Neural cell (in vitro differentiated cells): ENCODE results near the gene IGFL1. TPM values are rescaled to one million over a fixed set of nuclear protein-coding genes. Genes with fewer than 3 reads are reported as not detected.

Experiments used
- H2AFZ ChIP-seq: fragments of 200-600, 300-800 bp; sonication (generic), shearing (Covaris generic); 2 replicates; pipeline ENCODE4 v1.6.0; 2014; ENCODE audit warnings: low read depth, mild to moderate bottlenecking, antibody characterized with exemption, low read length, moderate library complexity
- H3F3A ChIP-seq: fragments of 200-600 bp; shearing (Covaris generic); 2 replicates; pipeline ENCODE4 v1.6.1; 2016; ENCODE audit warnings: mild to moderate bottlenecking, moderate library complexity, mixed read lengths, antibody characterized with exemption, low read length; ENCODE audit not compliant: insufficient read depth, poor library complexity, severe bottlenecking
- H3K27ac ChIP-seq: fragments of 200-600, 300-800 bp; sonication (generic), shearing (Covaris generic); 2 replicates; pipeline ENCODE4 v1.5.1; 2014; ENCODE audit warnings: mild to moderate bottlenecking, low read length, moderate library complexity
- H3K27me3 ChIP-seq: fragments of 300-800, 200-600 bp; sonication (generic), shearing (Covaris generic); 2 replicates; pipeline ENCODE4 v1.6.0; 2014; ENCODE audit warnings: mild to moderate bottlenecking, low read depth, low read length, moderate library complexity; ENCODE audit not compliant: insufficient read depth
- H3K36me3 ChIP-seq: fragments of 300-800, 200-600 bp; sonication (generic), shearing (Covaris generic); 2 replicates; pipeline ENCODE4 v1.5.1; 2014; ENCODE audit warnings: mild to moderate bottlenecking, antibody characterized with exemption, low read length, moderate library complexity; ENCODE audit not compliant: insufficient read depth
- H3K4me2 ChIP-seq: fragments of 300-800, 200-600 bp; sonication (generic), shearing (Covaris generic); 2 replicates; pipeline ENCODE4 v1.6.0; 2014; ENCODE audit warnings: mild to moderate bottlenecking, low read length
- H3K4me3 ChIP-seq: fragments of 300-800, 200-600 bp; sonication (generic), shearing (Covaris generic); 2 replicates; pipeline ENCODE4 v1.5.1; 2014; ENCODE audit warnings: mild to moderate bottlenecking, low read length, moderate library complexity
- H3K79me2 ChIP-seq: fragments of 200-600 bp; shearing (Covaris generic); replicated peaks from 2 replicates; pipeline ENCODE4 v1.6.0; 2014; ENCODE audit warnings: mild to moderate bottlenecking, low read length, moderate library complexity; ENCODE audit not compliant: insufficient read depth
- H3K9ac ChIP-seq: fragments of 300-800, 200-600 bp; sonication (generic), shearing (Covaris generic); 2 replicates; pipeline ENCODE4 v1.6.1; 2016; ENCODE audit warnings: mild to moderate bottlenecking, low read length, mixed read lengths
- H3K9me2 ChIP-seq: fragments of 200-600 bp; shearing (Covaris generic); 2 replicates; pipeline ENCODE4 v1.6.1; 2016; ENCODE audit warnings: mild to moderate bottlenecking, low read length, mixed read lengths; ENCODE audit not compliant: insufficient read depth
- H3K9me3 ChIP-seq: fragments of 200-600, 300-800 bp; sonication (generic), shearing (Covaris generic); 2 replicates; pipeline ENCODE4 v1.6.1; 2016; ENCODE audit warnings: mild to moderate bottlenecking, mixed run types, low read length, moderate library complexity, mixed read lengths
- H4K20me1 ChIP-seq: fragments of 200-600 bp; shearing (Covaris generic); 2 replicates; pipeline ENCODE4 v1.6.1; 2016; ENCODE audit warnings: mild to moderate bottlenecking, mixed run types; ENCODE audit not compliant: insufficient read depth
- CTCF ChIP-seq: fragments of 450-650 bp; IDR thresholded peaks from 2 replicates; pipeline ENCODE4 v1.5.1; 2014; ENCODE audit warnings: antibody characterized with exemption, mild to moderate bottlenecking, moderate library complexity; ENCODE audit not compliant: poor library complexity, severe bottlenecking
- EP300 ChIP-seq: fragments of 450-650 bp; conservative IDR thresholded peaks from 2 replicates; pipeline ENCODE4 v1.6.1; 2014; ENCODE audit warnings: antibody characterized with exemption, mild to moderate bottlenecking, moderate library complexity; ENCODE audit not compliant: poor library complexity, severe bottlenecking
- EZH2 ChIP-seq: fragments of 200-600, 300-800 bp; shearing (Covaris generic), sonication (generic); IDR thresholded peaks from 2 replicates; pipeline ENCODE4 v1.6.1; 2014; ENCODE audit warnings: antibody characterized with exemption, low read length, borderline replicate concordance, mild to moderate bottlenecking; ENCODE audit not compliant: insufficient read depth, poor library complexity, severe bottlenecking
- MXI1 ChIP-seq: fragments of 450-650 bp; conservative IDR thresholded peaks from 2 replicates; pipeline ENCODE4 v1.6.1; 2014; ENCODE audit warnings: antibody characterized with exemption, mild to moderate bottlenecking; ENCODE audit not compliant: poor library complexity, severe bottlenecking
- POLR2AphosphoS5 ChIP-seq: IDR thresholded peaks from 2 replicates; pipeline ENCODE4 v1.6.1; 2012
- RAD21 ChIP-seq: fragments of 450-650 bp; conservative IDR thresholded peaks from 2 replicates; pipeline ENCODE4 v1.6.1; 2014; ENCODE audit warnings: antibody characterized with exemption, mild to moderate bottlenecking, moderate library complexity
- REST ChIP-seq: IDR thresholded peaks from 2 replicates; pipeline ENCODE4 v1.6.1; 2012; ENCODE audit warnings: borderline replicate concordance
- SMC3 ChIP-seq: fragments of 450-650 bp; conservative IDR thresholded peaks from 2 replicates; pipeline ENCODE4 v1.6.1; 2014; ENCODE audit warnings: antibody characterized with exemption, mild to moderate bottlenecking, moderate library complexity; ENCODE audit not compliant: poor library complexity
- TAF1 ChIP-seq: IDR thresholded peaks from 2 replicates; pipeline ENCODE4 v1.6.1; 2012; ENCODE audit warnings: low read depth
- polyA plus RNA-seq: library from polyadenylated mRNA; depleted of rRNA; stranded (reverse); fragments of >200 nt; gene quantifications from 2 replicates; pipeline ENCODE4 v1.2.3, GENCODE V29; 2014

The IGFL1 gene
- polyA plus RNA-seq, 1 donor from 2014 or later, result not detected

- Histone ChIP-seq H3F3A (no peaks in the 10 kb centered on the region), H3K4me2 (no peak overlapping the region)
These were observed 32.0 kb upstream of the IGFL1 start for GRCh38 chr19:46197314-46198070.

GRCh38 chr19:46198756-46199155 lies 30.8 kb upstream of the IGFL1 start:
- H2AFZ ChIP-seq, result no peak overlapping the region
- TF ChIP-seq SMC3, result no peak
- no peak for TF ChIP-seq POLR2AphosphoS5
- TF ChIP-seq EP300, result no peak
- no peak for TF ChIP-seq REST
- TF ChIP-seq RAD21, result no peak
- no peak for TF ChIP-seq TAF1
- no peak for TF ChIP-seq MXI1
- no peak for TF ChIP-seq EZH2
- TF ChIP-seq CTCF, result no peak
- H3K9ac ChIP-seq, result no peak overlapping the region
- H3F3A ChIP-seq, result no peaks in the 10 kb centered on the region
- H3K27me3 ChIP-seq, result no peaks in the 10 kb centered on the region
- no peak overlapping the region for H3K4me2 ChIP-seq
- no peaks in the 10 kb centered on the region for H4K20me1 ChIP-seq
- H3K9me2 ChIP-seq, result no peaks in the 10 kb centered on the region
- H3K27ac ChIP-seq, result no peak overlapping the region
- no peaks in the 10 kb centered on the region for H3K9me3 ChIP-seq
- no peak overlapping the region for H3K4me3 ChIP-seq
- no peaks in the 10 kb centered on the region for H3K79me2 ChIP-seq
- H3K36me3 ChIP-seq, result no peaks in the 10 kb centered on the region

More at GRCh38 chr19:46197314-46198070, 32.0 kb upstream of the IGFL1 start:
- Histone ChIP-seq H3K9ac (no peak overlapping the region), H3K9me3 (no peaks in the 10 kb centered on the region), H3K36me3 (no peaks in the 10 kb centered on the region), H3K4me3 (no peak overlapping the region), H4K20me1 (no peaks in the 10 kb centered on the region), H3K27ac (no peak overlapping the region), H3K9me2 (no peaks in the 10 kb centered on the region), H3K27me3 (no peaks in the 10 kb centered on the region), H2AFZ (no peak overlapping the region), H3K79me2 (no peaks in the 10 kb centered on the region)
- TF ChIP-seq TAF1, result no peak
- no peak for TF ChIP-seq MXI1
- TF ChIP-seq POLR2AphosphoS5, result no peak
- TF ChIP-seq EZH2, result no peak
- no peak for TF ChIP-seq EP300
- no peak for TF ChIP-seq RAD21
